Dendritic cell treated with granulocyte-macrophage colony-stimulating factor and Interleukin-4, amounts not matched to agents 40 ng/mL and 50 ng/mL, for 4 days (primary cell): ENCODE results near the gene STPG1.

ENCODE experiments used
- H3K27ac Mint-ChIP-seq: one replicate; pipeline ENCODE4 v1.8.0; 2022; ENCODE audit warnings: mild to moderate bottlenecking, mixed read lengths
- H3K27me3 Mint-ChIP-seq: one replicate; pipeline ENCODE4 v1.8.0; 2022; ENCODE audit warnings: mild to moderate bottlenecking, mixed read lengths
- H3K36me3 Mint-ChIP-seq: one replicate; pipeline ENCODE4 v1.8.0; 2022; ENCODE audit warnings: low read depth, mixed read lengths
- H3K4me1 Mint-ChIP-seq: one replicate; pipeline ENCODE4 v1.8.0; 2022; ENCODE audit warnings: low read depth, mixed read lengths
- H3K4me3 Mint-ChIP-seq: one replicate; pipeline ENCODE4 v1.8.0; 2022; ENCODE audit warnings: mild to moderate bottlenecking, moderate library complexity, mixed read lengths
- H3K9me3 Mint-ChIP-seq: one replicate; pipeline ENCODE4 v1.8.0; 2022; ENCODE audit warnings: mixed read lengths
- intact Hi-C: fragments of 100-400 bp; cut with micrococcal nuclease; formaldehyde crosslinking; loops from one replicate; pipeline ENCODE4 v1.15.0; 2022

Gene STPG1

DNA sequence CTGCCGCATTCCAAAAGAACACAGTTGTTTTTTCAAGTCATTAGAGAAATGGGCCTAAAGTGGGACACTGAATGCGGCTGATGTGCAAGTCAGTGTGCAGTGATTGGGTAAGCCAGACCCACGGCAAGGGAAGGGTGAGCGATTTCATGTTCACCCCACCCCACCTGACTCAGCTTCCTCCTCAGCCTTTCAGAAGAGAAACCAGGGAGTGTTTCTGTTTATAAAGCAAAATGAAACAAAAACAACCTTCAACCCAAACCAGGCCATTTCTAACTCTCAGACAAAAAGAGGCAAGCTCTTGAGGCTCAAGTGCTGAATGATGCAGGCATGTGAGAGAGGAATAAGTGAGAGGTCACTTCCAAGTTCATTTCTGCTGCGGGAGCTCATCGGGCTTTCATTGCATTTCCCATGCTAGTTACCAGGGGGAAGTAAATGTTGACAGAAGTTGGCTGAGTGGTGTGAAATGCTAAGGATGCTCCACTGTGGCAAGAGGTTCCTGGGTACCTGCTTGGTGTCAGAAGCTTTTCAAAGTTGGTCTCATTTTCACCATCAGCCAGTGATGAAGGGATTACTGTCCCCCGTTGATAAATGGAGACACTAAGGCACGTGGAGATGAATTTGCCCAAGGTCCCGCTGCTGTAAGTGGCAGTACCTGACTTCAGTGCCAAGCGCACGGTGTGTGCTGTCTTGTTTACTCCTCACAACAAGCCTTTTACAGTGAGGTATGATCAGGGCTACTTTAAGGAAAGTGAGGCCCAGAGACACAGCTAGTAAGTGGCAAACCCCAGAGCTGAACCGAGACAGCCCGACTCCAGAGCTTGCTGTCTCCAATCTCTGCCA, 29.1 kb downstream of the STPG1 start:
- no peaks in the 10 kb centered on the region for H3K27me3 Mint-ChIP-seq
- intact Hi-C loops: loop anchor here (5.0 kb wide), 1 partner anchor 62 kb away; no protein-coding TSS in a partner anchor
- H3K27ac Mint-ChIP-seq: peak overlapping the region; percentile 76
- H3K4me3 Mint-ChIP-seq: peak overlapping the region; percentile 56
- H3K9me3 Mint-ChIP-seq: no peaks in the 10 kb centered on the region
- H3K4me1 Mint-ChIP-seq: peaks cover 22% of the 10 kb centered on the region
- no peaks in the 10 kb centered on the region for H3K36me3 Mint-ChIP-seq

DNA sequence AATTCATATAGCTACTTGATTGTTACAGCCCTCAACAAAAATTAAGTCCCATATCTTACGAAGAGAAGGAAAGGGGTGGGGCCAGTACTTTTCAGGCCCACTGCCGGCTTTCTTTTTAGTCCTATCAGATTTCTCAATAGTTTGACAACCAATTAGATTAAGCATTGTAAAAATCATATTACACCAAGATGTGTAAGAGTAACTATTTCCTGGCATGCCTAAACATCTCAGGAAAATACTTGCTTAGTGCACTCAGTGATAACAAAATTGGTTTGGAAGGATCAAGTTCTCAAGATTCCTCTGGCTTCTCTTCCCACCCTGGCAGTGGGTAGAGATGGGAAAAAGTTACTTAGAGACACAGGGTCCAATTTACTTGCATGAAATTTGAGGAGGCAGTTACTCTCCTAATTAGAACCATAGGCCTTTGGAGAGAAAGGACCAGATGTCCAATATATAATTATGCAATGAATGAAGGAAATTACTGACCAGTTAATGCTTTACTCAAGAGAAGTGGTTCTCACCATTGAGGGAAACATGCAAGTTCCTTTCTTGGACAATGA, 30.1 kb downstream of the STPG1 start:
- intact Hi-C loops: no loop called here
- H3K4me3 Mint-ChIP-seq: no peak overlapping the region
- peaks cover 22% of the 10 kb centered on the region for H3K4me1 Mint-ChIP-seq
- no peaks in the 10 kb centered on the region for H3K27me3 Mint-ChIP-seq
- H3K27ac Mint-ChIP-seq: no peak overlapping the region
- no peaks in the 10 kb centered on the region for H3K9me3 Mint-ChIP-seq
- H3K36me3 Mint-ChIP-seq: no peaks in the 10 kb centered on the region

DNA sequence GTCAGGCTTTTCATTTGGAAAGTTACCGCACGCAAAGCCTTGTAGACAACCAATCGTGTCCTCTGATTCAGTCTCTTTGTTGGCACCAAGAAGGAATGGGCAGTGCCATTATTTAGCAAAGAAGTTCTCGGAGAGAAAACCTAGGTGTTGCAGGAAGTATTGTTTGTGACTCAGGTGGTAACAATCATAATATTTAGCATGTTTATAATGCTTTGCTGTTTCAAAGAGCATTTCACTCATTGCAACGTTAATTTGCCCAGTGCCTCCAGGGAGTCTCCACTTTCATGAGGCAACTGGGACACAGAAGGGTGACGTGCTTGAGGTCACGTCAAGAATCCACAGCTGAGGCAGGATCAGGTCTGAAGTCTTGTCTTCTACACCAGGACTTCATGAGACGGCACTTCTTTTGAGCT, 31.4 kb downstream of the STPG1 start:
- H3K4me3 Mint-ChIP-seq: no peak overlapping the region
- H3K27ac Mint-ChIP-seq: no peak overlapping the region
- H3K27me3 Mint-ChIP-seq: no peaks in the 10 kb centered on the region
- H3K9me3 Mint-ChIP-seq: no peaks in the 10 kb centered on the region
- H3K4me1 Mint-ChIP-seq: peaks cover 22% of the 10 kb centered on the region
- intact Hi-C loops: no loop called here
- no peaks in the 10 kb centered on the region for H3K36me3 Mint-ChIP-seq

DNA sequence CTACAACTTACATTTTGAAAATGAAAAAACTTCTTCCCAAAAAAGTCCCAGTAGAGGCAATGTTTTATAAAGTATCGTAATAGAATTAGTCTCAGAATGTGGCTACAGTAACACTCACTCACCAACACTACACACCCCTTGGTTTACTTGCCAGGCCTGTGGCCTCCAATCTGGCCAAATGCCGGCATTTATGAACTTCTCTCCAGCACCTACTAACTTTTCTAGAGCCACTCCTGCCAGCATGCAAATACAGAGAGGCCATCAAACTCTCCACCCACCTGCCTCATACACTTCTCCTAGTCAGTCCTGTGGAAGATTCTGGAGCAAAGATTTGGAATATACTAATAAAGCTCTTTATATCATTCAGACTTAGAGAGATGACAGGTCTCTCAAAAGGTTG, 32.3 kb downstream of the STPG1 start:
- H3K4me1 Mint-ChIP-seq: peaks cover 22% of the 10 kb centered on the region
- intact Hi-C loops: no loop called here
- H3K27ac Mint-ChIP-seq: no peak overlapping the region
- H3K36me3 Mint-ChIP-seq: no peaks in the 10 kb centered on the region
- H3K27me3 Mint-ChIP-seq: no peaks in the 10 kb centered on the region
- H3K4me3 Mint-ChIP-seq: no peak overlapping the region
- H3K9me3 Mint-ChIP-seq: no peaks in the 10 kb centered on the region

DNA sequence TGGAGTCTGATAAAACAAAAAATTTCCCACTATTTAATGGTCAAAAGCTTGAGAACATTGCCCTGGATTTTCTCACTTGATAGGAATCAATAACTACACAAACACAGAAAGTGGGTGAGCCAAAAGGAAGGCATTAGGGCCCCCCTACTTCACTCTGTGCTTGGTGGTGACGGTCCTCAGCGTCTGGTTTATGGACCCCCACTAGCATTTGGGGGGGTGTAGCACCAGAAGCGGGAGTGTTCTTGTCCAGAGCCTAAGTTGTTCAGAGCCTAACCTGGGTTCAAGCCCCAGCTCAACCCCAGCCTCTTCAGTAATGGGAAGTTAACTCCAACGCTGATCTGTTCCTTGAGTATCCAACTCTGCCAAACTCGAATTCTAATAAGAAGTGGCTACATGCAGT, 33.1 kb downstream of the STPG1 start:
- no peak overlapping the region for H3K4me3 Mint-ChIP-seq
- no peaks in the 10 kb centered on the region for H3K27me3 Mint-ChIP-seq
- intact Hi-C loops: no loop called here
- peaks cover 22% of the 10 kb centered on the region for H3K4me1 Mint-ChIP-seq
- H3K9me3 Mint-ChIP-seq: no peaks in the 10 kb centered on the region
- H3K27ac Mint-ChIP-seq: no peak overlapping the region
- no peaks in the 10 kb centered on the region for H3K36me3 Mint-ChIP-seq

DNA sequence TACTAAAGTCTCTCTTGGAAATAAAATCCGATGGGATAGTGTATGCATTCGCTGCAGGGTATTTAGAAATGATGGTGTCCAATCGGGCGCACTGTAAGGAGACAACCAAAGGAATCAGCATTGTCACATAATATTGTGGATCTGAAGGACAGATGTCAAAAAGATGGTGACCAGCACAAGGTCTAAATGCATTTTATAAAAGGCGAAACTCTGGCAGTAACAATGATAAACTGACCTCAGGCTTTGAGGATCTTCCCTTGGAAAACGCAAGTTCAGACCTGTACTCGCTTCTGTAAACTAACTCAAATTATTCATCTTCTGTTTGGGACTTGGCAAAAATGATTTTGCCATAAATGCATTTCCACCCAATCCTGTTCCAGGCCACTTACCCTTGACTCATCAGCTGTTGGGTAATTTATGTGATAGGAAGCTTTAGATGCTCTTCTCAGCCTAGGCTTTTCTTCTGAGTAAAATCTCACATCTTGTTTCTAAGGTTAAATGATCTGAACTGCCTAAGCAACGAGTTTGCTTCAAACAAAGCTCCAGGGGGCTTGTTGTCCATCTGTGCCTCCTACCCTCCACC, 33.8 kb downstream of the STPG1 start:
- intact Hi-C loops: no loop called here
- no peaks in the 10 kb centered on the region for H3K36me3 Mint-ChIP-seq

DNA sequence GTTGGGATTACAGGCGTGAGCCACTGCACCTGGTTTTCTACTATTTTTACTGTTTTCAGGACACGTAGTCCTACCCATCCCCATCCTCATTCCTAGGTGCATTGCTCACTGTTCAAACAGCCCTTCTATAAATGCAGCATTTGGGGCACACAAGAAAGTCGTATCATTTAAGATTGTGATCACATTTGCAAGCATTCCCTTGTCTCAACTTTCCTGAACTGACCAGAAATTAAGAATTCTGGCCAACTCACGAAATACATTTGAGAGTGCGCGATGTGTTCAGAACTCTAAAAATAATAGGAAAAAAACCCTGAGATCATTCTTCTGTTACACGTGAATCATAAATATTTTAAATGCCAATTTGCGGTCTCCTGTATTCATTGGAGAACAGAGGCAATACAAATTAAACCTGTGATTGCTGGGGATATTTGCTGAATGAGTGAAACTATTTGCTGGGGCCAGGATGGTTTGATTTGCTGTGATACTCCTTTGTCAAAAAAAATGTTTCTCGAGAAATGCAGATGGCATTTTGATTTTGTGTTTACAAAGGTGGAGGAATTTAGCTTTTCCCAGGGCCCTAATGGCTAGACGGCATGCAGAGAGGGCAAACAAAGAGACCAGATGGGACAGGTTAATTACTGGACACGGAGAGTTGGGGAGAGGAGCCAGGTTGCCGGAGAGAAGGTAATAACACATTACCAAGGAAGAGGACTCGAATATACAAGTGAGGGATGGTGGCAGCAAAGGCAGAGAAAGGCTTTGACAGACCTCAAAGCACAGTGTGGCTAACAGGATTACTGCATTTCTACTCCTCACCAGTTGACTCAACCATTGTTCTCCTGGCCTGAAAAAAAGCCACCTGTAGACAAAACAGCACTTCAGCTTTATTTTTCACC, 38.4 kb downstream of the STPG1 start:
- Mint-ChIP-seq H3K4me1 (no peaks in the 10 kb centered on the region), H3K9me3 (no peaks in the 10 kb centered on the region), H3K4me3 (no peak overlapping the region), H3K27ac (no peak overlapping the region), H3K27me3 (no peaks in the 10 kb centered on the region), H3K36me3 (no peaks in the 10 kb centered on the region)
- intact Hi-C loops: no loop called here

More for the DNA sequence above, 33.8 kb downstream of the STPG1 start:
- Mint-ChIP-seq H3K4me1 (peaks cover 16% of the 10 kb centered on the region), H3K27ac (no peak overlapping the region), H3K4me3 (no peak overlapping the region), H3K27me3 (no peaks in the 10 kb centered on the region), H3K9me3 (no peaks in the 10 kb centered on the region)

DNA sequence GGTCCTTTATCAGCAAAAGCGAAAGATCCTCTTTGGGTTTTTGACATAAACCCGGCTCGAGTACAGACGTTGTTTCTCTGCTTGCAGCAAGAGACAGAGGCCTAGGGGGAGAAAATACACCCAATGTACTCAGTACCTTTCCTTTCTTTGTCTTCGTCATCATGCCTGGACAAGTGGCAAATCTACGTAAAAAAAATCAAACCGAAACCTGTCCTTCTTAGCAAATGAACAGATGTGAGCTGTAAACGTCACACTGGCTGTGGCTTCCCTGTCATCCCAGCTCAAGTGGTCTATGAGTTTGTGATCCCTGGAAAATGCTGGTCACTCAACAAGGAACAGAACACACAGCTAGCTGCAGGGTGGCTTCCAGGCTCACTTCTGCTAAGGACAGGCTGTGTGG, 39.9 kb downstream of the STPG1 start:
- no peaks in the 10 kb centered on the region for H3K36me3 Mint-ChIP-seq
- H3K4me1 Mint-ChIP-seq: no peaks in the 10 kb centered on the region
- intact Hi-C loops: no loop called here
- H3K9me3 Mint-ChIP-seq: no peaks in the 10 kb centered on the region
- no peak overlapping the region for H3K4me3 Mint-ChIP-seq
- H3K27ac Mint-ChIP-seq: no peak overlapping the region
- no peaks in the 10 kb centered on the region for H3K27me3 Mint-ChIP-seq

DNA sequence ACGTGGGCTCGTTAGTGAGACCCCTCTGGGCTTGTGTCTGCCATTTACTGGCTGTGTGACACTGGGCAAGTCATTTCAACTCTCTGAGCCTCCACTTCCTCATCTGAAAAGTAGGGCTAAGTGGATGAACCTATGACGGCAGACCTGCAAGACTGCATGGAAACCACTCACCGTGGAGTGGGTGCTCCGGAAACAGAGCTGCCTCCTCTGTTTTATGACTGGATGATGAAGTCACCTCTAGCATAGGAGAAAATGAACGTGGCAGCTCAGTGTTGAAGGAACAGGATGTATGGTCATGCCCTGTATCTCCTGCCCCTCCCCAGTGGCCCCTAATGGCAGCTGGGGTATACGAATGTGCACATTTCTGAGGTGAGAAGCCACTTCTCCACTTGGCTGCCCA, 40.5 kb downstream of the STPG1 start:
- Mint-ChIP-seq H3K4me3 (no peak overlapping the region), H3K27me3 (no peaks in the 10 kb centered on the region), H3K9me3 (no peaks in the 10 kb centered on the region), H3K36me3 (no peaks in the 10 kb centered on the region), H3K27ac (no peak overlapping the region), H3K4me1 (no peaks in the 10 kb centered on the region)
- intact Hi-C loops: no loop called here

DNA sequence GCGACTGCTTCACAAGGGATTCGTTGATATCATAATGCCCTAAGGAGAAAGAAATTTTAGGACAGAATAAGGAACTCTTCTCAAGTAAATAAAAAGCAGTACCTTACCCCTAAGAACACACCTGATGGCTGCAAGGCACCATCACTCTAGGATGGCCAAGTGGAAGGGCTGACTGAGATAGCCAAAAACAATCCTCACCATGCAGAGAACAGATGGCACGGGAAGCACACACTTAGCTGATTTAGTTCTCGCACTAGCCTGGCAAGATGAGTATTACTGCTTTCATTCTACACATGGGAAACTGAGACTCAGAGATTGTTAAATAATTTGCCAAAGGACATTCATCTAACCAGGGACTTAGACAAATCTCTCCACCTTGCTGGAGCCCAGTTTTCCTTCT, 43.8 kb downstream of the STPG1 start:
- H3K36me3 Mint-ChIP-seq: no peaks in the 10 kb centered on the region
- peaks cover 13% of the 10 kb centered on the region for H3K4me1 Mint-ChIP-seq
- no peak overlapping the region for H3K27ac Mint-ChIP-seq
- intact Hi-C loops: no loop called here
- no peaks in the 10 kb centered on the region for H3K9me3 Mint-ChIP-seq
- H3K27me3 Mint-ChIP-seq: no peaks in the 10 kb centered on the region
- H3K4me3 Mint-ChIP-seq: no peak overlapping the region

DNA sequence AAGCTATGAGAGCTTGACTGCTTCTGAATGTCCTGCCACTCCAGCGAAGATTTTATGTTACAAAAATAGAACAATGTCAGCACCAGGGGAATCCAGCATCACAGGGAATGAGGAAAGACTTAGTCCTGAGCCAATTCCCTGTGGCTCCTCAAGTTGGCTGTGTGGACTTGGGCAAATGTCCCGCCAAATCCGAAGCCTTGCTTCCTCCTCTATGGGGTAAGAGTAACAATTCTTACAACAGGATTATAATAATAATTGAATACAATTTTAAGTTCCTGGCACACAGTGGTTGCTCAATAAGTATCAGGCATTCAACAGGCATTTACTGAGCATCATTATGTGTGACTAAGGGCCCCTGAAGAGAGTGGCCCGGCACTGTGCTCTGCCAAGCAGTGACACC, 44.4 kb downstream of the STPG1 start:
- Mint-ChIP-seq H3K4me3 (no peak overlapping the region), H3K9me3 (no peaks in the 10 kb centered on the region), H3K27ac (no peak overlapping the region), H3K4me1 (peaks cover 18% of the 10 kb centered on the region), H3K27me3 (no peaks in the 10 kb centered on the region), H3K36me3 (no peaks in the 10 kb centered on the region)
- intact Hi-C loops: no loop called here

DNA sequence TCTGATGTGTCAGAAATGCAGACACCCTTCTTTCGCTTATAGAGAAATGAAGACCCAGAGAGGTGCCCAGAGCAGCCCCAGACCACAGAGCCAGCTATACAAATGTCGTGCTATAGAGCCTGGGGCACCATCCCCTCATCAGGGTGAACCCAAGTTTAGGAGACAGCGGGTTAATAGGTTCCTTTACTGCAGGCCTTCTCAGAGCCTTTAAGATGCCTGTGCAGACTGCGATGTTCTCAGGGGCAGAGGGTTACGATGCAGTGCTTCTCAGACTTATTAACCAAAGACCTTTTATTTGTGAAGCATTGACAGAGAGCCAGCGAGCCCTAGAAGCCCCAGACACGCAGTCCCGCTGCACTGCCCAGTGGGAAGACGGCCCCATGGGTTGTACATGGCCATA, 46.9 kb downstream of the STPG1 start:
- no peaks in the 10 kb centered on the region for H3K27me3 Mint-ChIP-seq
- no peaks in the 10 kb centered on the region for H3K36me3 Mint-ChIP-seq
- H3K9me3 Mint-ChIP-seq: no peaks in the 10 kb centered on the region
- H3K27ac Mint-ChIP-seq: no peak overlapping the region
- intact Hi-C loops: no loop called here
- H3K4me3 Mint-ChIP-seq: no peak overlapping the region
- peaks cover 31% of the 10 kb centered on the region for H3K4me1 Mint-ChIP-seq

DNA sequence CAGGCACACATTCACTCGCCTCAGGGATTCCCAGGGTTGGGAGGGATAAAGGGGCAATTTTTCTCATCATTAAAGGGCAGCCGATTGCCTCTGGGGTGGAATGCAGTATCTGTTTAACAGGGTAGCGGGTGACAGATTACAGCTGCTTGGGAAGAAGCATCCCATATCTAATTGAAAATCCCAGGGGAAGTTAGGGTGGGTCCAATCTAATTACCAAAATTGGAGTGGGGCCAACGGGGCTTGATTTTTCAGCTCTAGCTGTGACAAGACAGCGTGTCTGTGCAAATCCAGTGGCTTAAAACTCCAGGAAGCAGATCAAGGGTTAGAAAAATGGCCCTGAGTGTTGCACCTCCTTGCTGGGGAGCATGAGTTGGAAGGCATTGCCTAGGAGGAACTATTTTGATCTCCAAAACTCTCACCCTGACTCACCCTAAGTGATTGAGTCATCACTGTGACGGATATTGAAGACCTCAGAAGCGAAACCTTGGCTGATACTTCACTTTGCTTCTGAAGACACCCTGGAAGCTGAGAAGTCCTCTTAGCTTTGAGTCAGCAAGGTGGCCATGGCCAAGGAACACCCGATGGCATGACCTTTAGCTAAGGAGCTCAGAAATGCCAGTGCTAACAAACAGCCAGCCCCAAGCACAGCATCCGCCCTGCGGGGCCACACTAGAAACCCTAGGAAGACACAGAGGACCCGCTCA, 48.5 kb downstream of the STPG1 start:
- H3K9me3 Mint-ChIP-seq: no peaks in the 10 kb centered on the region
- no peak overlapping the region for H3K4me3 Mint-ChIP-seq
- H3K27ac Mint-ChIP-seq: peak overlapping the region; percentile 21
- H3K4me1 Mint-ChIP-seq: peaks cover 31% of the 10 kb centered on the region
- intact Hi-C loops: no loop called here
- no peaks in the 10 kb centered on the region for H3K36me3 Mint-ChIP-seq
- no peaks in the 10 kb centered on the region for H3K27me3 Mint-ChIP-seq
